ENCODE results near the gene CASKIN1.
A peak's percentile ranks its signal among the peaks of the same experiment; 100 is the strongest.
"Not testable (repeated sequence)": the region's sequence is repeated elsewhere in the genome, so short reads cannot be mapped to it uniquely, and the experiment has no call there.

CASKIN1 gene

GRCh38 chr16:2155091-2155950, 41.1 kb downstream of the CASKIN1 start, which contains the start of gene TRAF7:
TRAF7 (plus strand) TSS chr16:2155782; CDS start chr16:2163921, 8,139 bp downstream.
- DNase-seq (ENCODE audit: low spot score) = peak; percentile 98

- DNase-seq (ENCODE audit: low spot score) = no peak
These were observed 41.8 kb downstream of the CASKIN1 start for GRCh38 chr16:2154533-2155090.

GRCh38 chr16:2152695-2153506, 43.5 kb downstream of the CASKIN1 start:
- DNase-seq (ENCODE audit: low spot score) = no peak

- DNase-seq (ENCODE audit: low spot score) = no peak
These were observed 45.0 kb downstream of the CASKIN1 start for GRCh38 chr16:2151188-2152091.

- DNase-seq (ENCODE audit: low spot score) = no peak
These were observed 45.8 kb downstream of the CASKIN1 start for GRCh38 chr16:2150418-2151187.

- DNase-seq (ENCODE audit: low spot score) = no peak
These were observed 46.6 kb downstream of the CASKIN1 start for GRCh38 chr16:2149630-2150417.

- DNase-seq (ENCODE audit: low spot score) = peak; percentile 37
These were observed 47.4 kb downstream of the CASKIN1 start for GRCh38 chr16:2148714-2149629.

- DNase-seq (ENCODE audit: low spot score) = peak; percentile 81
These were observed 48.3 kb downstream of the CASKIN1 start, which contains the start of gene RAB26 for GRCh38 chr16:2147981-2148671. RAB26 (plus strand) TSS chr16:2148625; CDS start chr16:2148784, 159 bp downstream.

GRCh38 chr16:2147378-2147777, 49.0 kb downstream of the CASKIN1 start:
- DNase-seq (ENCODE audit: low spot score) = no peak

GRCh38 chr16:2145843-2146242, 50.6 kb downstream of the CASKIN1 start:
- DNase-seq (ENCODE audit: low spot score) = no peak

GRCh38 chr16:2143878-2144485, 52.4 kb downstream of the CASKIN1 start:
- no peak for DNase-seq (ENCODE audit: low spot score)

GRCh38 chr16:2142942-2143877, 53.2 kb downstream of the CASKIN1 start:
- DNase-seq (ENCODE audit: low spot score) = no peak

GRCh38 chr16:2135770-2136490, 60.5 kb downstream of the CASKIN1 start, which contains the start of gene PKD1:
PKD1 (minus strand) TSS chr16:2135898; CDS start chr16:2135689, 209 bp downstream.
- peak; percentile 54 for DNase-seq (ENCODE audit: low spot score)

- DNase-seq (ENCODE audit: low spot score) = not testable (repeated sequence)
These were observed 61.3 kb downstream of the CASKIN1 start for GRCh38 chr16:2135071-2135470.

GRCh38 chr16:2133797-2134196, 62.6 kb downstream of the CASKIN1 start:
- not testable (repeated sequence) for DNase-seq (ENCODE audit: low spot score)

All from GM03348 (cell line).